ENCODE data around the gene ECHDC1. TPM values are rescaled to one million over a fixed set of nuclear protein-coding genes. Genes with fewer than 3 reads are reported as not detected.

Gene ECHDC1
- total and polyA plus RNA-seq, 10 donors: 31.3 to 60.4 (median 47.3) TPM

DNA sequence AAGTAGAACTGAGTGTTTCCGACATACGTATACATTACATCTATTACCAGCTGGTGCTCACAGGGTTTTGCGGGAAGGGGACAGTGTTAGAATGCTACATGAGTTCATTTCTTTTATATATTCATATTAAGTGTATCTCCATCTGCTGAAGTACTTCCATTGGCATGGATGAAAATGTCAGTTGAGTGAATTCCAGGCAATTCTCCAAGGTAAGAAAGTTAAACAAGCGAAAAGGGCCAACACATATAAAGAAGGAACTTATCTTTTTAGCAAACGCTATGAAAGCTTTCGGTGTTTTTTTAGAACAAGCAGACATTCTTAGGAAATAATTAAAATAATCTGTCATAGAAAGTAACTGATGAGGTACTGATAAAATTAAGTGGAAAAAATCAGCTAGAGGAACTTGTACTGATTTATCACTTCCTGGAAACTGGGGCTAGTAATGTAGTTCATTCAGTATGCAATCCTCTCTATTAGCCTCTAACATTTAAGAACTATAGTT is 42.2 kb downstream of the ECHDC1 start:
- TF ChIP-seq POLR2A (IDR thresholded peaks at IDR 0.05): no peak
- TF ChIP-seq, protein P1, sequence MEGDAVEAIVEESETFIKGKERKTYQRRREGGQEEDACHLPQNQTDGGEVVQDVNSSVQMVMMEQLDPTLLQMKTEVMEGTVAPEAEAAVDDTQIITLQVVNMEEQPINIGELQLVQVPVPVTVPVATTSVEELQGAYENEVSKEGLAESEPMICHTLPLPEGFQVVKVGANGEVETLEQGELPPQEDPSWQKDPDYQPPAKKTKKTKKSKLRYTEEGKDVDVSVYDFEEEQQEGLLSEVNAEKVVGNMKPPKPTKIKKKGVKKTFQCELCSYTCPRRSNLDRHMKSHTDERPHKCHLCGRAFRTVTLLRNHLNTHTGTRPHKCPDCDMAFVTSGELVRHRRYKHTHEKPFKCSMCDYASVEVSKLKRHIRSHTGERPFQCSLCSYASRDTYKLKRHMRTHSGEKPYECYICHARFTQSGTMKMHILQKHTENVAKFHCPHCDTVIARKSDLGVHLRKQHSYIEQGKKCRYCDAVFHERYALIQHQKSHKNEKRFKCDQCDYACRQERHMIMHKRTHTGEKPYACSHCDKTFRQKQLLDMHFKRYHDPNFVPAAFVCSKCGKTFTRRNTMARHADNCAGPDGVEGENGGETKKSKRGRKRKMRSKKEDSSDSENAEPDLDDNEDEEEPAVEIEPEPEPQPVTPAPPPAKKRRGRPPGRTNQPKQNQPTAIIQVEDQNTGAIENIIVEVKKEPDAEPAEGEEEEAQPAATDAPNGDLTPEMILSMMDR (IDR thresholded peaks at IDR 0.05 in 8 of 11, conservative IDR thresholded peaks at IDR 0.05 in 3 of 11): no peak
- no peak for TF ChIP-seq POLR2AphosphoS5 (IDR thresholded peaks at IDR 0.05)
- intact Hi-C loops (cut with DNase I; ENCODE audit: low total_unique reads): loop anchor here (10.0 kb wide), 1 partner anchor 124 kb away; no protein-coding TSS in a partner anchor
- WGBS, 5 donors: 71 to 84% (median 72%) methylated on average over 6 of the region's 6 CpGs
- H3K4me3 ChIP-seq: no peak overlapping the region
- no peaks in the 10 kb centered on the region for H3K27me3 ChIP-seq (replicated peaks in 1 of 7)
- peaks cover 0 to 33% (median 25%) of the 10 kb centered on the region in 6 donors for H3K4me1 ChIP-seq
- H3K9me3 ChIP-seq: peaks cover 0 to 4% (median 0%) of the 10 kb centered on the region in 8 donors
- no peak overlapping the region for H3K27ac ChIP-seq
- H3K36me3 ChIP-seq: peaks cover 0 to 32% (median 4%) of the 10 kb centered on the region in 6 donors
- no peak for DNase-seq

DNA sequence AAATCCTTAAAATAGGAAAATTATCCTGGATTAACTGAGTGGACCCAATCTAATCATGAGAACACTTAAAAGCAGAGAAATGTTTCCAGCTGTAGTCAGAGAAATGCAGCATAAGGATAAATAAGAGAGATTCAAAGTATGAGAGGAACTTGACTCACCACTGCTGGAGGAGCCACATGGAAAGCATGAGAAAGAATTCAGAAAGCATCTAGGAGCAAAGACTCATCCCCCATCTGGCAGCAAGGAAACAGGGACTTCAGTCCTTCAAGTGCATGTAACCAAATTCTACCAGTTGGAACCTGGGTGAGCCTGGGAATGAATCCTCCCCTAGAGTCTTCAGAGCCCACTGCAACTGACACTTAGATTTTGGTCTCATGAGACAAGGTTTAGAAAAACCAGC is 43.0 kb downstream of the ECHDC1 start:
- Histone ChIP-seq H3K36me3 (peaks cover 0 to 35% (median 4%) of the 10 kb centered on the region in 6 donors), H3K4me1 (peaks cover 0 to 33% (median 25%) of the 10 kb centered on the region in 6 donors), H3K9me3 (no peaks in the 10 kb centered on the region), H3K27ac (no peak overlapping the region), H3K4me3 (no peak overlapping the region), H3K27me3 (replicated peaks in 1 of 7) (no peaks in the 10 kb centered on the region)
- TF ChIP-seq POLR2AphosphoS5 (IDR thresholded peaks at IDR 0.05) (no peak), POLR2A (IDR thresholded peaks at IDR 0.05) (no peak)
- TF ChIP-seq, protein P1 (IDR thresholded peaks at IDR 0.05 in 8 of 11, conservative IDR thresholded peaks at IDR 0.05 in 3 of 11): no peak
- DNase-seq: no peak
- intact Hi-C loops (cut with DNase I; ENCODE audit: low total_unique reads): loop anchor here (10.0 kb wide), 1 partner anchor 124 kb away; no protein-coding TSS in a partner anchor

DNA sequence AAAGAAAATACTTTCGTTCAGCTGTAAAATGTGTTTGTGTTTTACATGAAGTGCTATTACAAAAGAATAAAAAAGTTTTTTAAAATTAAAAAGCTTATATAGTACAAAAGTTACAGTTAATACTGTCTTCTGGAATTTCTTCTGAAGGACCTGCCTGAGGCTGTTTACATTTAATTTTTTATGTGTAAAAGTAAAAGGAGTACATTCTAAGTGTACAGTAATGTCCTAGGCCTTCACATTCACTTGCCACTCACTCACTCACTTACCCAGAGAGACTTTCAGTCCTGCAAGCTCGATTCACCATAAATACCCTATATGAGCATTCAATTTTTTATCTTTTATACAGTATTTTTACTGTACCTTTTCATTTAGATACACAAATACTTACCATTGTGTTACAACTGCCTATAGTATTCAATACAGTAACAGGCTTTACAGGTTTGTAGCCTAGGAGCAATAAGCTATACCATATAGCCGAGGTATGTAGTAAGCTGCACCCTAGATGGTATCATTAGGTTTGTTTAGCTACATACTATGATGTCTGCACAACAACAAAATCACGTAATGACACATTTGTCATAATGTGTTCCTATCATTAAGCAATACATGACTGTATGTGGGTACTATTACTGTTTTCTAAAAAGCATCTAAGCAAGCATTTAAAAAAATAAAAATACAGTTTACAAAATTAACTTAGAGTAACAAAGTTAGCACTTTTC is 43.7 kb downstream of the ECHDC1 start:
- H3K36me3 ChIP-seq: peaks cover 0 to 41% (median 4%) of the 10 kb centered on the region in 6 donors
- no peak overlapping the region for H3K27ac ChIP-seq
- H3K9me3 ChIP-seq: no peaks in the 10 kb centered on the region
- DNase-seq: no peak
- no peaks in the 10 kb centered on the region for H3K27me3 ChIP-seq (replicated peaks in 1 of 7)
- H3K4me3 ChIP-seq: no peak overlapping the region
- 93 to 97% (median 95%) methylated on average over 4 of the region's 4 CpGs for WGBS, 5 donors
- intact Hi-C loops (cut with DNase I; ENCODE audit: low total_unique reads): loop anchor here (10.0 kb wide), 1 partner anchor 125 kb away; no protein-coding TSS in a partner anchor
- TF ChIP-seq POLR2A (IDR thresholded peaks at IDR 0.05) (no peak), POLR2AphosphoS5 (IDR thresholded peaks at IDR 0.05) (no peak)
- TF ChIP-seq, protein P1 (IDR thresholded peaks at IDR 0.05 in 8 of 11, conservative IDR thresholded peaks at IDR 0.05 in 3 of 11): no peak
- H3K4me1 ChIP-seq: peaks cover 0 to 33% (median 25%) of the 10 kb centered on the region in 6 donors

DNA sequence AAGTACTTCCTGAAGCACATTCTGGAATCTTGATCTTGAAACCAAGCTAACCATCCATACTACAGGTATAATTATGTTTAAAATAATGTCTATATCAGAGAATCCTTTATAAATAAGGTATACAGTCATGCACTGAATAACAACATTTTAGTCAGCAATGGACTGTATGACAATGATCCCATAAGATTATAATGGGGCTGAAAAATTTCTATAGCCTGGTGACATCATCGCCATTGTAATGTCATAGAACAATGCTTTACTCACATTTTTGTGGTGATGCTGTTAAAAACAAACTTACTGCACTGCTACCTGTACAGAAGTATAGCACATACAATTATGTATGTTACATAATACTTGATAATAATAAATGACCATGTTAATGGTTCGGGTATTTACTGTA is 44.9 kb downstream of the ECHDC1 start:
- no peaks in the 10 kb centered on the region for H3K9me3 ChIP-seq
- H3K27me3 ChIP-seq (replicated peaks in 1 of 7): no peaks in the 10 kb centered on the region
- TF ChIP-seq POLR2AphosphoS5 (IDR thresholded peaks at IDR 0.05) (no peak), POLR2A (IDR thresholded peaks at IDR 0.05) (no peak)
- TF ChIP-seq, protein P1 (IDR thresholded peaks at IDR 0.05 in 8 of 11, conservative IDR thresholded peaks at IDR 0.05 in 3 of 11): no peak
- no peak overlapping the region for H3K27ac ChIP-seq
- peaks cover 0 to 45% (median 4%) of the 10 kb centered on the region in 6 donors for H3K36me3 ChIP-seq
- no peak overlapping the region for H3K4me3 ChIP-seq
- intact Hi-C loops (cut with DNase I; ENCODE audit: low total_unique reads): no loop called here
- DNase-seq: no peak
- 78 to 97% (median 93%) methylated on average over 2 of the region's 2 CpGs for WGBS, 5 donors
- peaks cover 0 to 31% (median 22%) of the 10 kb centered on the region in 6 donors for H3K4me1 ChIP-seq

All from spleen (tissue), 11 donors.